Fibroblast of the conjunctiva (primary cell): ENCODE data around the gene TLE7.

ENCODE experiments used
- DNase-seq: peaks from one replicate; pipeline ENCODE4 v3.0.0-alpha.2; 2010; ENCODE audit warnings: low read depth

The TLE7 gene

DNA sequence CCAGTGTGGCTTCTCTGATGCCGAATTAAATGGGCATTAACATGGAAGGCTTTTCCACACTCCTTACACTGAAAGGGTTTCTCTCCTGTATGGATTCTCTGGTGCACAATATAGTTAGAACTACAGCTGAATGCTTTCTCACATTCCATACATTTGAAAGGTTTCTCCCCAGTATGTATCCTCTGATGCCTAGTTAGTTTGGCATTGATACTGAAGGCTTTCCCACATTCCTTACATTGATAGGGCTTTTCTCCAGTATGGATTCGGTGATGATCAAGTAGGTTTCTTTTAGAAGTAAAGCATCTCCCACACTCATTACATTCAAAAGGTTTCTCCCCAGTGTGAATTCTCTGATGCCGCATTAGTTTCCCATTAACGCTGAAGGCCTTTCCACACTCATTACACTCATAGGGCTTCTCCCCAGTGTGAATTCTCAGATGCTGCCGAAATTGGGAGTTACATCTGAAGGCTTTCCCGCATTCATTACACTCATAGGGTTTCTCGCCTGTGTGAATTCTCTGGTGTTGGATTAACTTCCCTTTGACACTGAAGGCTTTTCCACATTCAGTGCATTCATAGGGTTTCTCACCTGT is 6.5 kb upstream of the TLE7 start:
- no peak for DNase-seq

DNA sequence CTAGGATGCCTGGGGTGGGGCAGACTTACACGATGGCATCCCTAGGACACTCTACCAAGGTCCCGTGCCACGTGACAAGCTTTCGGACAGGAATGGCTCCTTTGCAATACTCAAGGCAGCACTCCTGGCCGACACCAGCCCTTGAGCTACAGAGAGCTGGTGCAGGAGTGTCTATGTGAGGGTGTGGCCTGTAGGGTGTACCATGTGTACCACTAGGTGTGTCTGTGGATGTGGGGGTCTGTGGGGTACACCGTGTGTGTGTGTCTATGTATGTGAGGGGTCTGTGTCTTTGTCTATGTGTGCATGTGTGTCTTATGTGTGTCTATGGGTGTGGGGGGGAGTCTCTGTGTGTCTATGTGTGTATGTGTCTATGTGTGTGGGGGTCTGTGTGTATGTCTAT is 1.9 kb upstream of the TLE7 start:
- DNase-seq, result no peak

DNA sequence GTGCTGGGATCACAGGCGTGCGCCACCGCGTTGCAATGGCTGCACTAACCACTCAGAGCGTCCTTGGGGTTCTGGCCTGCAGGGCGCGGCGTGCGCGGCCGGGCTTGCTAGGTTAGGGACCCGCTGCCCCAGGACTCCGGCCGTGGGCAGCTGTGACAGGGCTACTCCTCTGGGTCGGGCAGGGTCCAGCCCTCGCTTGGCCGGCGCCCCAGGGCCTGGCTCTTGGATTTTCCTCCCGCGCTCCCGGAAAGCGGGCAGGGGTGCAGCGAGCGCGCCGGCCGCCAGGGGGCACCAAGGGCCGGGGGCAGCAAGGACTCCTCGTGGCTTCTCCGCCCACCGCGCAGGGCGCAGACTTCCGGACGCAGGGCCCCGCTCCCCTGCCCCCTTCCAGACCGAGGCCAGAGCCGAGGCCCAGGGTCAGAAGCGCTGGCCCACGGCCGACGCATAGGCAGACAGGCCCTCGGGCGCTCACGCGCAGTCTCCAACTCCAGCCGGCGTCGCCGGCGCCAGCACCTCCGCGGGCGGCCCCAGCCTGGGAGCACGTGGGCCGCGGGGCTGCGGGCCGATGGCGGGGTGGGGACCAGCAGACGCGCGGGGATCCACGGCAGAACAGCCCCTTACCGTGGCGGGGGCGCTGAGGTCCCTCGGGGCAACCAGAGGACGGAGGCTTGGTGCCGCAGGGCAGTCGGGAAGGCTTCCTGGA is 355 bp downstream of the TLE7 start:
- DNase-seq, result no peak

DNA sequence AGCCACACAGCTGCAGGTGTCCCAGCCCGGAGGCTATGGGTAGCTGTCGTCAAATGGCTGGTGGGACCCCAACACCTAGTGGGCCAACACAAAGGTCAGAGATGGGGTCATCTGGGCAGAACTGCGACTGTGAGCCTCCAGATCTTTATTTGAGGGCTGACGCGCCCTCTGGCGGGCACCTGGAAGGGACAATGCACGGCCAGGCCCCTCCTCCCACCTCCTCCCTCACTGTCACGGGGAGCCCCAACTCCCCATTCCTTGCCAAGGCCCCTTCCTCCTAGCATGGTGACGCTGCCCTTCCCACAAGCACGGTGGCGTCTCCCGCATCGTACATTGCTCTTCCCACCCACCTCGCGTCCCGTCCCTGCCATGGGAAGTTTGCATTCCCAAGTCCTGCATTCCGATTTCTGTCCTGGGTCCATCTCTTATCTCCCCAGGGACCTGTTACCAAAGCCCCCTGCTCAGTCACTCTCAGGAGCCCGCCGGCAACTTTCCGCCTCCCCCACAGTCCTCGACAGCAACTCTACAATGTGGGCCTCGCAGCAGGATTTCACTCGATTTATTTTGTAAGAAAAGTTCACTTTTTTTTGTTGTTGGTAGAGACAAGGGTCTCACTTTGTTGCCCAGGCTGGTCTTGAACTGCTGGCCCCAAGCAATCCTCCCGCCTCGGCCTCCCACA is 1.0 kb downstream of the TLE7 start:
- DNase-seq, result no peak

DNA sequence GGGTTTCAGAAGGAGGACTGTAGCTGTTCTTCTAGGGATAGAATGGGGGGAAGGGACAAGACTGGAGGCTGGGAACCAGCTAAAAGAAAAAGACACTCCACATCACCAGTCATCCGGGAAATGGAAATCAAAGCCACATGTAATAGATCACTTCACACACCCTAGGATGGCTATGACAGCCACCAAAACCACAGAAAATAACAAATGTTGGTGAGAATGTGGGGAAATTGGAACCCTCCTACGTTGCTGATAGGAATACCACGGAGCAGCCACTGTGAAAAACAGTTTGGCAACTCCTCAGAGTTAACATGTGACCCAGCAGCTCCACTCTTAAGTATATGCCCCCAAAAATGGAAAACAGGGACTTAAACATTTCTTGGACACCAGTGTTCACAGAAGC is 2.3 kb downstream of the TLE7 start:
- no peak for DNase-seq

DNA sequence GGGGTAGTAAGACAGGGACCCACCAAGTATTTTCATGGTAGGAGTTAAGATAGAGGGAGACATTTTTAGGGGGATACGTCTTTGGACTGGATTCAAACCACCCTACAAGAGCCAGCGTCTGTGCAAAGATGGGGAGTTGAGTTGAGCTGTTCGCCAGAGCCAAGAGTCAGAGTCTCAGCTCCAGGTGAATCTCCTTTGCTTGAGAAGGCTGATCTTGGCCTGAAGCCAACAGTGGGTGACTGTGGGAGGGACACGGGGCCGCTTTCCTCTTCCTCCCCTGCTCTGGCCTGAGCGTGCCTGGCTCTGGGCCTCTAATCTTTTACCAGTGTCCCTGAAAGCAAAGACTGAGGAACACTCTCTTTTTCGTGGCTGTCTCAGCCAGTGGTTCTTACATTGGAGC is 5.4 kb downstream of the TLE7 start:
- no peak for DNase-seq

DNA sequence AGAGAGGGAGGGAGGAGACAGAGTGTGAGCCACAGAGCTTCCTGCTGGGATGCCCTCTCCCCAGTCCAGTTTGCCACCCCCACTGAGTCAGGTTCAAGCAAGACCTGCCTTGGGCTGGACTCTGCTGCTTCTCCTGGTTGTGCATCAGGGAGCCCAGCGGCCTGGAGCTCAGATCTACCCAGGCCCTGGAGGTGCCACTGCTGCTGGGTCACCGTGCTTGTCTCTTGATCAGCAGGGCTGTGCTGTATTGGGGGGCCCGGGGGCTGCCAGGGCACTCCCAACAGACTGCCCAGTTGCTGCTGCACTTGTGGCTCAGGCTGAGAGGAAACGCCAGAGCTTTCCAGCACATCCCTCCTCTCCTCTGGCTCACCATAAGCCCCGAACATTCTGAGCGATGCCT is 8.9 kb downstream of the TLE7 start:
- no peak for DNase-seq

DNA sequence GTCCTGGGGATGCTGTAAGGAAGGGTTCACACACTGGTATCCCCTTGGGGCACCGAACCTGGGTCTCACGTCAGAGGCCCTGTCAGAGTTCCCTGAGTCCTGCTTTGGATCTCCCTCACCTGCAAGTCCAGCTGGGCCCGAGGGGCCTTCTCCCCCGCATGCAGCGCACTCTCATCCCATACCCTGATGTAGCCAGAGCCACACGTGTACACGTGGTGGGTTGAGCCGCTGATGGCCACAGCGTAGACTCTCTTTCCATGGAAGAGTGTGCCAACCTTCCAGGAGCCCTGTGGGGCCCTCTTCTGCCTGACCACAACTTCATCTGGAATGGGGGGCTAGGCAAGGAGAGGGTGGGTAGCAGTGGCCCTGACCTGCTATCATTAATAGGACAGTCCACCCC is 9.9 kb downstream of the TLE7 start:
- DNase-seq, result no peak

DNA sequence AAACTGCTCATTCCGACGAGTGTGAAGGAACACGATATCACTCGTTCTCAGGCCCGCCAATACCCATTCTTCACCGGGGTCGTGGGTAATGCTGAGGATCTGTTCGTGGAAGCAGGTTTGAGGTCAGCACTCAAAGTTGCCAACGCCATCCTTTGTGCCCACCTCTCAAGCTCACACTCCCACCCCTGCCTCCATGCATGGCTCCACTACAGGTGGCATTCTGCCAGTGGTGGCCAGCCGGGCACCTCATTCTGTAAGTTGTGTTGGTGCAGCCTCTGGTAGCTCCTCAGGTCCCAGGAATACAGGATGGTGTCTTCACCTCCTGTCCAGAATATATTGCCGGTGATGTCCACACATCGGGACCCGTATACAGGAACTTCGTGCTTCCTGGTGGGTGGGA is 10.7 kb downstream of the TLE7 start:
- DNase-seq, result no peak

DNA sequence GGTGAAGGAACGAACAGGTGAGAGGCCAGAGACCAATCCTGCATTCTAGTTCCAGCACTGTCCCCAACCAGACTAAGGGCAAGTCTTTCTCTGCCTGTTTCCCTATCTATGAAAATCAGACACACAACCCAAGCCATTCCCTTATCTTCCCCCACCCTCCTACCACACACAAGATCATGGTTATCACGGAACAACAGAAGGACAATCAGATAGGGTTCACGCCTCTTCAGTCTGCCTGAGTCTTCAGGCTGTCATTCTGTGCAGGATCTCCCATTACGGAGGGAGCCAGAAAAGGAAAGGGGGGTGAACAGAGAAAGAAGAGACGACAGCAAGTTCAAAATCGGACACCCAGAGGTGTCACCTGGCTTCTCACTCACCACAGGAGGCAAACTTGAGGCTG is 11.1 kb downstream of the TLE7 start:
- DNase-seq, result no peak

DNA sequence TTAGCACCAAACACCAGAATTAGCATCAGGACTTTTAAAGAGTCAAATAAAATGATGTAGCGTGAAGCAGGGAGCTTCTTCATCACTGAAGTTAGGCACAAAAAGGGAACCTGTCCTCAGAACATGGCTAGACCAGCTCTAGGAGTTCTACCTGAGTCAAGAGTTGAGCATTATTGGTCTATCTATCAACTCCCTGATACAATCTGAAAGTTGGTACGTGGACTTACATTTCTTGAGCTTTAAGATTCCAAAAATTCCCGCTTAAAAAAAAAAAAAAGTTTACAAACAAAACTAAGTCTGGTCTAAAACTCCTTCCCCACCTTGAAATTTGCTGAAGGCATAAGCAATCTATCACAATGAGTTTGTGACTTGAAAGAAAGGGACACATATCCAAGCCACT is 12.3 kb downstream of the TLE7 start:
- no peak for DNase-seq

DNA sequence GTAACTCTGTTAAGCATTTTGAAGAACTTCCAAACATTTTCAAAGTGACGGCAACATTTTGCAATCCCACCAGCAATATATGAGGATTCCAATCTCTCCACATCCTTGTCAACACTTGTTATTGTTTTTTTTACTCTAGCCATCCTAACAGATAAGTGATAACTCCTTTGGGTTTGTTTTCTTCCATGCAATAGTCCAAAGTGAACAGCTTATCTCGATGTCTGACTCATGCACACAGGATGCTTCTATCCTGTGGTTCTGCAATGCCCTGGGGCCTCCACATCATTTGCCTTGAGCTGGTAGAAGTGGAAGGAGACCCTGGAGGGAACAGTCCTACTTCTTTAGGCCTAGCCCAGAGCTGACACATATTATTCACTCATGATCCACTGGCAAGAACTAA is 13.0 kb downstream of the TLE7 start:
- DNase-seq, result no peak

DNA sequence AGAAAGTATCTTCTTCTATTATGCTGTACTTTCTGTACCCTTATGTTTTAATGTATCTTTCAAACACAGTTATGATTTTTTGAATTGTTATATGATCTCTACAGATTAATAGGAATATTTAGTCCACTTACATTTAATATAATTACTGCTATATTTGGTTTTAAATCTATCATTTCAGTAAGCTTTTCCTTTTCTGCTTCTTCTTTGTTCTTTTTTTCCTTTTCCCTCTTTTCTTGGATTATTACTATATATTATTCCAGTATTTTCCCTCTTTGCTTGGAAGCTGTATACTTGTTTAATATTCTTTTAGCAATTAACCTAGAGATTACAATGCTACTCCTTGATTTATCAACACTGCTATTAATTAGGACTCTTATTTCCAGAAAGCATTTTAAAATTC is 13.5 kb downstream of the TLE7 start:
- DNase-seq, result no peak

DNA sequence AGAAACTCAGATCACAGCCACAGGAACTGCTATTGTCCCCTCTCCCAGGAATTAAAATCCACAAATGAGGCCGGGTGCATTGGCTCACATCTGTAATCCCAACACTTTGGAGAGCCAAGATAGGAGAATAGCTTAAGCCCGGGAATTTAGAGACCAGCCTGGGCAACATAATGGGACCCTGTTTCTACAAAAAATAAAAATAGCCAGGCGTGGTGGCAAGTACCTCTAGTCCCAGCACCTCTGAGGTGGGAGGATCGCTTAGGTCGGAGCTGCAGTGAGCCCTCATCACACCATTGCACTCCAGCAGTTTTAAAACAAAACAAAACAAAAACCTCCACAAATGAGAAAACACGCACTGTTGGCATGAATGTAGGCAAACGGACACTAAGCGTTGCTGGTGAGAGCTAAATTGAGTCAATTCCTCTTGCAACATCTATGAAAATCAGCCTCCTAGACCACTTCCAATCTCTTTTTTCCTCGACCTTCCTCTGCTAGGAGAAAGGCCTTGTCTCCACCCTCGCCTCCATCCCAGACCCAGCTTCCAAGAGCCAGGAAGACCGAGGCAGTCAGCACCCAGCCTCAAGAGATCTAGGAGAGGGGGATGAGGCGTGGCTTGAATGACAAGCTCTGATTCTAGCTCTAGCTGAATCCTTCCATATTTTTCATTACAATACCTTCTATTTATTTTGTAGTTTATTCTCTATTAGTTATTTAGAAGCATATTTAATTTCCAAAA is 14.8 kb downstream of the TLE7 start:
- no peak for DNase-seq

DNA sequence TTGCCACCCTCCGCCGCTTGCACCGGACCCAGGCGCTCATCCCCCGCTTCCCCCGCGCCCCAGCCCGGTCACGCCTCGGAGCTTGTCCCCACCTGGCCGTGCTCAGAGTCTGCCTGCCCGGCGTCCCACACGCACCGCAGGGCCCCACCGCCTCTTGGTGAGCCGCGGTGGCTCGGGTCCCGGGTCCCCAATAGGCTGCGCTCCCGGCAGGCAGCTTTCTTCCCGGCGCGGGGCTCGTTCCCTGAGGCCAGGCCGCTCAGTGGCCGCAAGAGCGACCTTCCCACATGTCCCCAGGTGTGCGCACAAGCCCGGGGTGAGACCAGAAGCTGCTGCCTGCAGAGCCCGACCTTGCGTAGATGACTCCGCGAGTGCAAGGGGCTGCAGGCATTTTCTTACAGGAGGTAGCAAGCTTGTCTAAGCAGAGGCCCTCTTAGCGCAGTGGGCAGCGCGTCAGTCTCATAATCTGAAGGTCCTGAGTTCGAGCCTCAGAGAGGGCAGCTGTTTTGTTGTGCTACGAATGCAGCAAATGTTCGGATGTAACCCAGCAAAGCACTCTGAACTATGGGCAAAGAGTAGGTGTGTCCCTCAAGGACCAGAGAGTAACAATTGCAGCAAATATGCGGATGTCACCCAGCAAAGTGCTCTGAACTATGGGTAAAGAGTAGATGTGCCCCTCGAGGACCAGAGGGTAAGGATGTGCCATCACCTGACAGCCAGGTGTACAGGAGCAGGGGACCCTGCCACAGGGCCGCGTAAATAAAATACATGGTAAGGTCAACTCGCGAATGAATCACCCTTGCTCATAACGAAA is 15.6 kb downstream of the TLE7 start:
- peak; percentile 86 for DNase-seq

DNA sequence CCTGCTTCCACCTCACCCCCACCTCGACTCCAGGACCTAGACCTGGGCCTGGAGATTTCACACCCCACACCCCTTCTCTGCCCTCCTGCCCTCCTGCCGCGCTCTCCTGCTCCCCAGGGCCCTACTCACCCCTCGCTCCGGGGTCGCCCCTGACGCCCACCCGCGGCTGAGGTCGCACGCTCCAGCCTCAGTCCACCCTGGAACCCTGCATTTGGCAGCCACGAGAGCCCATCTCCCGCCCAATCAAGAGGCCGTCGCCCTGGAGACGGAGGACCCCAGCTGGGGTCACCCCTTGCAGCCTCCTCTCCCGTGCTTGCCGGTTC is 16.1 kb downstream of the TLE7 start:
- DNase-seq, result no peak

DNA sequence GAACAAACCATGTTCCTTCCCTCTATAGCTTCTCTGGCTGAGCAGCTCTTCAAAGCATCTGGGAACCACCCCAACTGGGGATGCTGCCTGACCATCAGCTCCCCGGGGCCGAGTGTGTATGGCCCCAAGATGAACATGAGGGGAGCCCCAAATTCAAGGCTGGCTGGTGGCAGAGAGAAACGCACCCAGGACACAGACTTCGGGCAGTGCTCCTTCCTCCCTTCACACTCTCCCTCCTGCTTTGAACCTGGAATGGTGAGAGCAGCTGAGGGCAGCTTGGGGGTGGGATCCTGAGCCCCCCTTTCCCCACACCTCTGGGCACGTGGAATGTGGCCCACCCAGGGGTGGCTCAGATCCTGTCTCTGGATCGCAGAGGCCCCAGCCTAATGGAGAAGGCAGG is 17.2 kb downstream of the TLE7 start:
- DNase-seq, result no peak

DNA sequence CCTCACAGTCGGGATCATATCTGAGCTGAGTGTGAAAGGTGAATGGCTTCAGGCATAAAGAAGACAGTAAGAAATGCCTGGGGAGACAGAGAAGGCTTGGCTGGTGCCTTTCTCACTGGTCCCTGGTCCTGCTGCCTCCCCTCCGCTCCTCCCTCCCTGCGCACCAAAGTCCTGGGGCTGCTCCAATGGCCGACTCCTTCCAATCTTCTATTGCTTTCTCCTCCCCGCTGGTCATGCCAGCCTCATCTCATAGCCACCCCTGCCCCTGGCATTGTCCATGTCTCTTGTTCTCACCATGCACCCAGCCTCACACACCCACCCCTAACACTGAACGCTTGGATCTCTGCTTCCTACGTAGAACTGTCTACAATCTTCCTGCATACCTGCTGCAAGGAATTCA is 18.0 kb downstream of the TLE7 start:
- no peak for DNase-seq

DNA sequence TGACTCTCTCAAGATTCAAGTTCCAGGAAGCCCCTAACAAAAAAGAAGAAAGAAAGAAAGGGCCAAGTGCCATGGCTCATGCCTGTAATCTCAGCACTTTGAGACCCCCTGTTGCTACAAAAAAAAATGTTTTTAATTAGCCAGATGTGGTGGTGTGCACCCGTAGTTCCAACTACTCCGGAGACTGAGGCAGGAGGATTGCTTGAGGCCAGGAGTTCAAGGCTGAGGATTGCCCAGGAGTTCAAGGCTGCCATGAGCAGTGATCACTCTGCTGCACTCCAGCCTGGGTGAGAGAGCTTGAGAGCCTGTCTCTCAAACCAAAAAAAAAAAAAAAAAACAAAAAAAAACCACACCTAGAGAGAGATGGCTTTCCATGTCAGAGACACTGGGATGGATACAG is 18.8 kb downstream of the TLE7 start:
- DNase-seq, result no peak

DNA sequence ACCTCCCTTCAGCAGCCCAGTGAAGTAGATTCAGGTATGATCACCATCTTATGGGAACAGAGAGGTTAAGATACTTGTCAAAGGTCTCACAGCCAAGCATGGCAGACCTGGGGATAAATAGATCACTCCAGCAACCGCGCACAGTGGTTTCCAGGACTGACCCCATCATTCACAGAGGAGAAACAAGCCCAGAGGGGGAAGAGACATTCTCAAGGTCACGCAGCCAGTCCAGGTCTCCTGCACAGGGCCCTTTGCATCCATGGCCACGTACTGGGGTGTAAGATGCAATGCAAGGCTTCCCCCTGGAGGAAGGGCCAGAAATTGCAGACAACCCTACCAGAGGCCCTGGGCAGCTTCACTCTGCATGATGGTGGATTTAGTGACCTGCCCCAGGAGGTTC is 19.9 kb downstream of the TLE7 start:
- DNase-seq, result no peak

DNA sequence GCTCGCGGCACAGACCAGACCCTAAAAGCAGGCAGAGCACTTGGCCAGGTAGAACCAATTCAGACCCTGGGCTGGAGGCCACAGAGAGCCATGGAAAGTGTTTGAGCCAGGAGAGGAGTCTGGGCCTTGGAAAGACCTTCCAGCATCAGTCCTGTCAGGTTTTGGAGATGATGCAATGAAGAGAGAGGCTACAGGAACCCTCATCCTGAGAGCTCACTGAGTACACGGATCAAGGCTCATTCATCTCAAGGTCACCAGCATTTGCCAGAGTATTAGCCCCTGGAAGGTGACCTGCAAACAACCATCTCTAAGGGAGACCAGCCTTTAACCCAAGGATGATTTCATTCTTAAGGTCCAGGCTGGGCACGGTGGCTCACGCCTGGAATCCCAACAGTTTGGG is 27.8 kb downstream of the TLE7 start:
- DNase-seq, result no peak

DNA sequence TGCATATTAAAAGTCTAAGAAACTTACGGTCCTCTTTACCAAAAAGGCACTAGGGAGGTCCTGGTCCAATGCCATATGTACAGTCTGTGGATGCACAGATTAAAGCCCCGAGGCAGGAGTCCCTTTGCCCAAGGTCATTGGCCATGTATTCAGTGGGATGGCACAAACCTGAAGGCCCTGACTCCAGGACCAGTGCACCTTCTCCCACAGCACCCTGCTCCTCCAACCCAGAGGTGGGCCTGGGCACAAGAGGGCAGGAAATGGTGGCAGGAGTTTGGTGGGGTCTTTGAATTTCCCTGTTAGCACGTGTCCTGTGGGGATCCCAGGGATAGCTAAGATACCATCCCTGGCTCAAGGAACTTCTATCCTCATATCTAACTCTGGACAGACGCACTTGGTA is 28.5 kb downstream of the TLE7 start:
- DNase-seq, result no peak
